ENCODE measurements around the gene NPY2R. TPM values are rescaled to one million over a fixed set of nuclear protein-coding genes. Genes with fewer than 3 reads are reported as not detected.
A peak's percentile ranks its signal among the peaks of the same experiment; 100 is the strongest.

The NPY2R gene, protein sequence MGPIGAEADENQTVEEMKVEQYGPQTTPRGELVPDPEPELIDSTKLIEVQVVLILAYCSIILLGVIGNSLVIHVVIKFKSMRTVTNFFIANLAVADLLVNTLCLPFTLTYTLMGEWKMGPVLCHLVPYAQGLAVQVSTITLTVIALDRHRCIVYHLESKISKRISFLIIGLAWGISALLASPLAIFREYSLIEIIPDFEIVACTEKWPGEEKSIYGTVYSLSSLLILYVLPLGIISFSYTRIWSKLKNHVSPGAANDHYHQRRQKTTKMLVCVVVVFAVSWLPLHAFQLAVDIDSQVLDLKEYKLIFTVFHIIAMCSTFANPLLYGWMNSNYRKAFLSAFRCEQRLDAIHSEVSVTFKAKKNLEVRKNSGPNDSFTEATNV
- not detected for total RNA-seq

- Histone ChIP-seq H3K4me1 (peaks cover 0 to 5% of the 10 kb centered on the region in 2 donors), H3K9me3 (no peaks in the 10 kb centered on the region), H3K27ac (no peak within 1 kb of the TSS), H3K4me3 (peak within 1 kb of the TSS; percentile 40 to 52), H3K36me3 (no peaks in the 10 kb centered on the region), H3K27me3 (no peaks in the 10 kb centered on the region)
- no peak for DNase-seq (ENCODE audit: low spot score in 2 of 2)
- intact Hi-C loops (cut with DNase I) = no loop called here
- TF ChIP-seq CTCF (IDR thresholded peaks at IDR 0.05) = no peak
These were observed at the start of gene NPY2R for GRCh38 chr4:155208258-155209054. Gene NPY2R, plus strand, starts transcription at chr4:155208636. Its CDS starts 5,304 bp downstream, at chr4:155213940.

DNA sequence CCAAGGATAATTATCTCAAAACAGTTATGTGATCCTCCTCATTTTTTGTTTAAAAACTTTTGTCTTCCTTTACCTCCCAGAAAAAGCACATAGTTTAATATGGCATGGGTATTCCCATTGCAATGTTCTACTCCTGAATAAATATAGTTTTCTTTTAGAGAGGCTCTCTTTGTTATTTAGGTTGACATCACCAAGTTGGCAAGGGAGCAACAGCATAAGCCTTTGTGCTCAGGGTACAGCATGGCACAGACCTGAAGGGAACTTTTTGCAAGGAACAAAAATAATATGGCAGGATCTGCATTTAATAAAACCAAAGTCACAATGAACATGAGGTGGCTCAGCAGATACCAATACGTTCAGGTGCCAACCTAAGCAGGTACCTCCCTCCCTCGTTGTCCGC lies 47.1 kb upstream of the NPY2R start:
- Histone ChIP-seq H3K4me3 (no peak overlapping the region), H3K4me1 (no peaks in the 10 kb centered on the region), H3K36me3 (no peaks in the 10 kb centered on the region), H3K27me3 (no peaks in the 10 kb centered on the region), H3K9me3 (no peaks in the 10 kb centered on the region), H3K27ac (no peak overlapping the region)
- no peak for TF ChIP-seq CTCF (IDR thresholded peaks at IDR 0.05)
- no peak for DNase-seq (ENCODE audit: low spot score in 2 of 2)
- intact Hi-C loops (cut with DNase I) = no loop called here

DNA sequence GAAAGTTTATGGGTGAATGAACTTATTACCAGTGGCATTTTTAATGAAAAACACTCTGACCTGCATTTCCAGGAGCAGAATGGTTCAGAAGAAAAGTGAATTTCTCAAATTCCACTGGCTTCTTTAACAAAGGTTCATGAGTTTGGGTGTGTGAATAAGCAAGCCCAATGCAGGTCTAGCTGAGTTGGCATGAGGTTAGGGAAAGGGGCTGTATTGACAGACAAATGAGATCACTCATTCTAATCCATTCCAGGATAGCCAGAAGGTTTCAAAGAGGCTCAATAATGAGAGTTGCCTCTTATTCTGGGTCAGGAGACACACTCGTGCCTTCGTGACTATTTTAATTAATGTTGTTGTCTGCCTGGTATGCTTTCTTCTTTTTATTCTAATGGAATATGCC lies 43.7 kb upstream of the NPY2R start:
- Histone ChIP-seq H3K36me3 (no peaks in the 10 kb centered on the region), H3K27me3 (no peaks in the 10 kb centered on the region), H3K4me1 (no peaks in the 10 kb centered on the region), H3K4me3 (no peak overlapping the region), H3K9me3 (no peaks in the 10 kb centered on the region), H3K27ac (no peak overlapping the region)
- intact Hi-C loops (cut with DNase I) = no loop called here
- TF ChIP-seq CTCF (IDR thresholded peaks at IDR 0.05) = no peak
- DNase-seq (ENCODE audit: low spot score in 2 of 2) = no peak

DNA sequence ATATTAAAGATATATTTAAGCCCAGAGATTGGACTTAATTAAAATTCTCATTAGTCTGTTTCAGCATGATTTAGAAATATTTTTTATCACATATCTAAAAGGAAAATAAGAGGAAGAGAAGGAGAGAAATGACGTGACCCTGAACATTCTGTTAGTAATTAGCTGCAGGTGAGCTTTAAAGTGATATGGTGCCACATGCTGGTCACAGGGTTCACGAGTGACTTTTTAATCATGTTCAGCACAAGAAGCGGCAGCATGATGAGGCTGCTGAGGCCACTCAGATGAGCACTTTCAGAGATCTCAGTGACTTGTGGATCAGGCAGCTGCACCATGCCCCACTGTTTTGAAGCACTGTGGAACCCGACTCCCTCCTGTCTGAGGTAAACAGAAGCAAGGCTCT lies 37.9 kb upstream of the NPY2R start:
- DNase-seq (ENCODE audit: low spot score in 2 of 2) = no peak

GRCh38 chr4:155173371-155173770 lies 35.1 kb upstream of the NPY2R start:
- intact Hi-C loops (cut with DNase I) = no loop called here

More for the DNA sequence above, 37.9 kb upstream of the NPY2R start:
- no peak overlapping the region for H3K4me3 ChIP-seq
- no peak overlapping the region for H3K27ac ChIP-seq
- H3K9me3 ChIP-seq = no peaks in the 10 kb centered on the region
- H3K4me1 ChIP-seq = no peaks in the 10 kb centered on the region
- no peak for TF ChIP-seq CTCF (IDR thresholded peaks at IDR 0.05)
- no peaks in the 10 kb centered on the region for H3K27me3 ChIP-seq
- intact Hi-C loops (cut with DNase I) = no loop called here
- H3K36me3 ChIP-seq = no peaks in the 10 kb centered on the region

More at GRCh38 chr4:155173371-155173770, 35.1 kb upstream of the NPY2R start:
- DNase-seq (ENCODE audit: low spot score in 2 of 2) = no peak
- no peak for TF ChIP-seq CTCF (IDR thresholded peaks at IDR 0.05)
- H3K27me3 ChIP-seq = no peaks in the 10 kb centered on the region
- no peaks in the 10 kb centered on the region for H3K36me3 ChIP-seq
- H3K27ac ChIP-seq = no peak overlapping the region
- H3K4me3 ChIP-seq = no peak overlapping the region
- H3K9me3 ChIP-seq = no peaks in the 10 kb centered on the region
- H3K4me1 ChIP-seq = no peaks in the 10 kb centered on the region
